Activated CD8-positive, alpha-beta memory T cell treated with anti-CD3 and anti-CD28 coated beads for 4 hours (primary cell): ENCODE data around the gene PNKD.
A peak's percentile ranks its signal among the peaks of the same experiment; 100 is the strongest.

ENCODE experiments used
- DNase-seq, 2 donors: peaks; one replicate each; pipeline ENCODE4 v3.0.0-alpha.2; 2020; ENCODE audit warnings: low read depth in 2 of 2

Gene PNKD

DNA sequence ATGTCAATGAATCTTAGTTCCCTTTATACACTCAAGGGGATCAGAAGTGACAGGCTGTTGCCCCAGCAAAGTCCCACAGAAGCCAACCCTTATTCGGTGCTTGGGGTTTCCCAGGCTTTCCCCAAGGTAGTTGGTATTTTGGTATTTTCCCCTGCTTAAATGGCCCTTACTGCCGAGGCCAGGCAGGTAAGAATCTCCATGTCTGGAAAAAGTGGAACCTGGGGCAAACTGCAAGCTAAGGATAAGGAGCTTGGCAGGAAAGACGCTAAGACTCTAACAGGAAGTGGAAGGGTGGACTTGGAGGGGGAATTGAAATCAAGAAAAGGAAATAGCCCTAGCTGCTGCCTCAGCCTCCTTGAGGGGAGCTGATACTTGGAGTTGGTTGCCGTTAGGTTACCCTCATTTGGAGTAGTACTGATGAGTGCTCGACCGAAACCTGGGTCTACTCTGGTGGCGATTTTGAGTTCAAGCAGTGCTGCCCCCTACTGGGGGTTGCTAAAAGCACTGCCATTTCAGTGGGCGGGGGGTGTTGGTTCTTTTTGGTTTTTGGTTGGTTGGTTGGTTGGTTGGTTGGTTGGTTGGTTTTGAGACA is 12.8 kb upstream of the PNKD start:
- DNase-seq: peak; percentile 30 to 54

GRCh38 chr2:218259099-218259961 is 11.0 kb upstream of the PNKD start:
- DNase-seq: no peak

DNA sequence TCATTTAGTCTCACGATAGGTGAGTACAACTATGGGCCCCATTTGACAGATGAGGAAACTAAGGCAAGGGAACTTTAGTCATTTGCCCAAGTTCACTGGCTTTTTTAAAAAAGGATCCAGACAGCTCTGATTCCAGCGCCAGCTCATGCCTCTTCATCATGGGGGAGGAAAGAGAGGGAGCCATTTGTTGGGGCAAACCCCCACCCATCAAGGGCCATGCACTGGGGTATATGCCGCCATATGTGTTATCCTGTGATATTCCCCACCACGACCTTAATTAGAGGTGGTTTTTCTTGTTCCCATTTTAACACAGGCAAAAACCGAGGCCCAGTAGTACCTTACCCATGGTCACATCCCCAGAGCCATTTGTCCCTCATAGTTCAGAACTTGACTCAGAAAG is 10.2 kb upstream of the PNKD start:
- DNase-seq: no peak

DNA sequence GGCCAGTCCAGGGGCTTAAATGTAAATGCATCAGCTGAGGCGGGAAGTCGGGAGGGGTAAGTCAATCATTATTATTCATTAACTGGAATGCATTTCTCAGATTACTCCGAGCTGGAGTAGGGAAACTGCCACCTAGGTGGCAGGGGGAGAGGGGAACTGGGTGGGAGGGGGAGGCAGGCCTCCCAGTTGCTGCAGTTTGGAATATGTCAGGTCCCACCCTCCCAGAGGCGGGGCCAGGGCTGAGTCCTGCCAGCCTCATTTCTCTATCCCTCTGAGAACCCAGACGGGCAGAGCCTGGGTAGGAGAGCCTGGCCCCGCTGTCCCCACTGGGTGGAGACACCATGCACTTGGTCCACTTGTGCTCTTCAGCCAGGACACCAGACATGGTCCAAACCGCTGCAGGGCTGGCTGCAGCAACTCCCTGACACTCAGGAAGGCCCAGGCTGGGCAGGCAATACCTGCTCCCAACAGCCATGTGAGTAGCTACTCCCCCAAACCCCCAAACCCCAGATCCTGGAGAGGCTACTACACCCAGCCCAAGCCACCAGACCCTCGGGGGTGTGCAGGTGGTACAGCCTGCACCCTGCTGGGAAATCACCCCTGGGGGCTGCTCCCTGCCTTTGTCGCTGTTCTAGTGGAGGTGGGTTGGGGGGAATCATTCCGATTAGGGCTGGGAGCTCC is 9.4 kb upstream of the PNKD start, which contains the start of gene GPBAR1:
Gene GPBAR1 (plus strand): TSS at position 274 of the 681 bp plus-strand sequence. CDS start 1,710 bp downstream, outside the sequence.
- DNase-seq: no peak

DNA sequence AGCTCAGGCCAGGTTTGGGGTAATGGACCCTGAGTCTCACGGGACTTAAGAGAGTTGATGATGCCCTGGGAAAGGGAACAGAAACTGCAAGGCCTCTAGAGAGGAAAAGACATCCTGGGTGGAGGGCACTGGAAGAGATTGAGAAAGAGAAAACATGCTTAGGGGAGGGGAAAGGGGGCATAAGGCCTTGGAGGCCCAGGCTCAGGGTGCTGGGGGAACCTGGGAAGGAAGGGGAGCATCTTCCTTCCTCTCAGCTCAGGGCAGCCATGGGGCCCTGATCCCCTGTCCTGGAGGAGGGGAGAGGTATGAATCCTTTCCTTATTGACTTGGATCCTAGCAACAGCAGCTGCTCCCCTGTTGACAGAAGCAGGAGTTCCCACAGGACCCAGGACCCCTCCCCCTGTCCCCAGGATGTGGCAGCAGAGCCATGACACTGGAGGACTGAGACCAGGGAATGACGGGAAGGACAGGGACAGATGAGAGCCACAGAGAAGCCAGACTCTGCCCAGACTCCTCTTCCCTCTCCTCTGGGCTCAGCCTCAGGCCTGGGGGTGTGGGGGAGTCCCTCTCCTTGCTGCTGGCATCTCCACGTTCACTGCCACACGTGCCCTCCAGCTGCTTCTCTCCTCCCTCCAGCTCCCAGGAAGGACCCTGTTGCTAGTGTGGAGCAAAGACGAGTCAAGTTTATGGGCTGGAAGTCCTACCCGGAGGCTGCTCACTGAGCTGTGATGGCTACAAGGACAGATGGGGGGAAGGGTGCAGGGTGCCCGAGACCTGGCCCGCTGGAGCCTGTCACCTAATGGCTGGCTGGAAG is 8.7 kb upstream of the PNKD start:
- DNase-seq: no peak

GRCh38 chr2:218262237-218262600 is 8.1 kb upstream of the PNKD start:
- no peak for DNase-seq

- DNase-seq: no peak
Observed at GRCh38 chr2:218262631-218263586, 7.4 kb upstream of the PNKD start.

DNA sequence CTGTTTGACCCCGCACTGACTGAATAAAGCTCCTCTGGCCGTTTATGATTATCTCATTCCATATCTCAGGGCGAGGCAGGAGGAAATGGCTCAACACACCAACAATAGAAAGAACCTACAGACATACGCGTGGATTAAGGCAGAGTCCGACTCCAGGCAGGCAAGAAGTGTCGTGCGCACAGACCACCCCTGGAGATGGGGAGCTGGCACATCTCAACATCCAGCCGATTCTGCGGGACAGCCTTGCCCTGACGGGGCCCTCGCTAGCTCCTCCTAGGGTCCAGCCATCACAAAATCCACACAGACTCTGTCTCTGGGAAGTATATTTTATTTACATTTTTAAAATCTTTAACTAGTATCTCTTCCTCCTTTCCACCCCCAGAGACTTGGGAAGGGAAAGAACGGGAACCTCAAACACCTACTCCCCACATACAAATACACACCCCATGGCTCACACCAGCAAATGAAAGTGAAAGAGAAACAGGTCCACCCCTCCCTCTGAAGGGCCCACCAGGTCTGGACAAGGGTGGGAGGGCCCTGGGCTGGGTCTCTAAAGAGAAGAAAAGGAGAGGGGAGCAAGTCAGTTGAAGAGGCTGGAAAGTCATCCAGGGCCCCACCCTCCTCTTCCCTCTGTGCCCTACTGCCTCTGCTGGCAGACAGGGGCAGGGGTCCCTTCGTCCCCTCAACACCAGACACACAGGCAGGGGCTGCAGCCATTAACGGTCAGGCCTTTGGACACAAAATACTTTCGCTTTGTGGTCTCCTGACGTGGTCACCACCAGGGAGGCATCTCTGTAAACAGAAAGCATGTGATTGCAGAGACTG is 6.3 kb upstream of the PNKD start:
- no peak for DNase-seq

GRCh38 chr2:218264773-218265561 is 5.4 kb upstream of the PNKD start:
- no peak for DNase-seq

DNA sequence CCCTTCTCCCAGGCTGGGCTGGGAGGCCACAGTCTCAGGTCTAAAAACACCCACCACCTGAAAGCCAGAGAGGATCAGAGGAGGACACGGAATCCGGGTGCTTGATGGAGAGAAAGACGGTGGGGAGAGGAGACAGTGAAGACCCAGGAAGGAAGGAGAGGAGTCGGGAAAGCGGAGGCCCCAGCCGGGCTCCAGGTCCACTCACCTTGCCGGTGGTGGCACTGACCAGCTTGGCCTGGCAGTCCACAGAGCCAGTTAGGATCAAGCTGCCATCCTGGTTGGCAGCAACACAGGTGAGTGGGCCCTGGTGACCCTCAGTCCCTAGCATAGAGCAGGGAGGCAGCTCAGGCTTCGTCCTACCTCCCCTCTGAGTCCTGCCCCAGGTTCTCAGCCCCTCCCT is 4.7 kb upstream of the PNKD start:
- no peak for DNase-seq

- no peak for DNase-seq
Observed at GRCh38 chr2:218266316-218266979, 3.9 kb upstream of the PNKD start.

DNA sequence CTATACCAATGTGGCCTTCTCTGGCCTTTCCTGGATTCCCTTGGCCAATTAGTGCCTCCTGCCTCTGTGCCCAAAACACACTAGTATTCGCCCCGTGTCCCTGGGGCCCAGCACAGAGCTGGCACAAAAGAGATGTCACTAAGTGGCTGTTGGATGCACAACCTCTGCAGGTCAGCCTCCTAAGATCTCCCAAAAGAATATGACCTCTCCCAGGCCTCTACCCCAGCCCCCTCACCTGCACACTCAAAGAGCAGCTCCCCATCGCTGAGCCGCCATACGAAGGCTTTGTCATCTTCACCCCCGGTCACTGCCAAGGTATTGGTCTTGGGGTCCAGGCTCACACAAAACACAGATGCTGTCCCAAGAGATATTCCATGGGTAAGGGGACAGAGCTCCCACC is 3.1 kb upstream of the PNKD start:
- DNase-seq: no peak

DNA sequence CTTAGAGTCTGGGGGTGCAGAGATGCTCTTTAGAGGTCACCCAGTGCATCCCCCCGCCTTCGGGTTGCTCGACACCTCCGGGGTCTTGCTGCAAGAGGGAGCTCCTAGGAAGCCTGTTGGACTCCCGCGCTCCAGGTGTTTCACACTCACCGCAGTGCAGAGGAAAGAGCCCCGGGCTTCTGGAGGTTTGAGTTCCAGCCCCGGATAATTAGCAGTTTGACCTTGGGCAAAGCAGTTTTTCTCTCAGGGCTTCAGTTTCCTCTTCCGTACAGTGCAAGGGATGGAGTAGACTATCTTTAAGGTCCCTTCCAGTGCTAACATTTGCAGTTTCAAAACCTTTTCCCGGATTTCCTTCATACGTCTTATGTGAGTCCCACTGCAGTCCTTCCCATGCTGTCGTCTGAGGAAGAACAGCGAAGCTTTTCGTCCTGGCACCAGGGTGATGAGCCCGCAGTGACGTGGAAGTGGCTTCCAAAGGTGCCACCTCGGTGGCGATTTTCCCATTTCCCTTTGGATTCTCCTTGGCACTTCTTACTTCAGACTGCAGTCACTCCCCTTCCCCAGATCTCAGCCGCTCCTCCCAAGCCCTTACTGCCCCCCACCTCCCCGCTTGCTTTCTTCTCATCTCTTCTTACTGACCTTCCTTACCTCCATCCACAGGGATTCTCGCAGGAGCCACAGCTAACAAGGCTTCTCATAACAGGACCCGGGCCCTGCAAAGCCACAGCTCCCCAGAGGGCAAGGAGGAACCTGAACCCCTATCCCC is 585 bp downstream of the PNKD start:
- no peak for DNase-seq

DNA sequence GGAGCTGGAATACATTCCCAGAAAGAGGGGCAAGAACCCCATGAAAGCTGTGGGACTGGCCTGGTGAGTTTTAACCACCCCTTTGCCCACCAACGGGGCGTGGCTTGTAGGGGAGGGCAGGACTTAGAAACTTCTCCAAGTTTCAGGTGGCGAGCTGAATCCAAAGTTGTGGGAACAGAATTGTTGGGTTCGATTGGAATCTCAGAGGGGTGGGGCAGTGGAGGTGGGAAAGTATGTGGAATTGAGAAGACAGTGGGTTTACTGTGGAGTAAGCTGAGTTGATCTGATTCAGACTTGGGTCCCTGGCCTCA is 1.1 kb downstream of the PNKD start:
- DNase-seq: no peak

GRCh38 chr2:218271865-218272530 is 1.7 kb downstream of the PNKD start:
- no peak for DNase-seq

GRCh38 chr2:218272531-218273212 is 2.4 kb downstream of the PNKD start:
- peak; percentile 57 to 66 for DNase-seq
